ENCODE data around the gene SRC. TPM values are rescaled to one million over a fixed set of nuclear protein-coding genes. Genes with fewer than 3 reads are reported as not detected.

SRC gene
- 10 to 100 TPM; 30.6 to 54.7 (median 45.0) TPM for total RNA-seq

DNA sequence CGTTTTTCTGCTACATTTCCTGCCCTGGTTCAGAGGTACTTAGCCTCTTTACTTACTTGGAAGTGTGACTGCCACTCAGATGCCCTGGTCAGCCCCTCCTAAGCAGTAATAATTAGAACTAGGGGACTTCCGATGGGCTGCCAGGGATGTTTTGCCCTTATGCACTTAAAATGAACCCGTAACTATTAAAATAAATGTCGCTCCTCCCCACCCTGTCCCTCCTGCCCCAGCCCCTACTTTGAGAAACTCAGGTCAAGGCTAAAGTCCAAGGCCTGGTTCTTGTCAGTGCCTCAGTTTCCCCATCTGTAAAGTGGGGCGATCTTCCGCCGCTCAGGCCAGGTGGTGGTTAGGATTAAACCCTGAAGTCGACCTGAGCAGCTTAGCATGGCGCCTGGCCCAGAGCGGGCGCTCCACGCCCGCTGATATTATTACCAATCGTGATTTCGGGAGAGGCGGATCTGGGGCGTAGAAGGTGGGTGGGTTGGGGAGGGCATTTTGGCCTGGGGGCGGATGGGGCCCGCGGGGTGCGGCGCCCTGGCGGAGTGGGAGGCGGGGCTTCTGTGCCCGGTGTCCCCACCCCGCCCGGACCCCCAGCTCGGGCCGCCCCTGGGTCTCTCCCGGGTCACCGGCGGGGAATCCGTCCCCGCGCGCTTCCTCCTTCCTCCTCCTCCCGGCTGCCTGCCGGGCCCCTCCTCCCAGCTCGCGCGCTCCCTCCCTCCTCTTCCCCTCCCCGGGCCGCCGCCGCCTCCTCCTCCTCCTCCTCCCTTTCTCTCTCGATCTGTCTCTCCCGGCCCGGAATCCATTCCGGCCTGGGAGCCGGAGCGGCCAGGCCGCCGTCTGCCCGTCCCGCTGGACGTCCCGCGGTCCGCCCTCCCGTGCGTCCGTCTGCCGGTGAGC lies at the start of gene SRC:
Gene SRC, plus strand, starts transcription at position 802 of the 897 bp plus-strand sequence. CDS start 38,014 bp downstream, outside the sequence.
- H3K27ac ChIP-seq = peak within 1 kb of the TSS; percentile 82 to 96 (median 92)
- peak within 1 kb of the TSS; percentile 56 to 91 for H3K4me3 ChIP-seq
- TF ChIP-seq POLR2A (IDR thresholded peaks at IDR 0.05) (peak; percentile 74 to 84), POLR2AphosphoS5 (IDR thresholded peaks at IDR 0.05) (peak; percentile 82)
- TF ChIP-seq, protein P1, sequence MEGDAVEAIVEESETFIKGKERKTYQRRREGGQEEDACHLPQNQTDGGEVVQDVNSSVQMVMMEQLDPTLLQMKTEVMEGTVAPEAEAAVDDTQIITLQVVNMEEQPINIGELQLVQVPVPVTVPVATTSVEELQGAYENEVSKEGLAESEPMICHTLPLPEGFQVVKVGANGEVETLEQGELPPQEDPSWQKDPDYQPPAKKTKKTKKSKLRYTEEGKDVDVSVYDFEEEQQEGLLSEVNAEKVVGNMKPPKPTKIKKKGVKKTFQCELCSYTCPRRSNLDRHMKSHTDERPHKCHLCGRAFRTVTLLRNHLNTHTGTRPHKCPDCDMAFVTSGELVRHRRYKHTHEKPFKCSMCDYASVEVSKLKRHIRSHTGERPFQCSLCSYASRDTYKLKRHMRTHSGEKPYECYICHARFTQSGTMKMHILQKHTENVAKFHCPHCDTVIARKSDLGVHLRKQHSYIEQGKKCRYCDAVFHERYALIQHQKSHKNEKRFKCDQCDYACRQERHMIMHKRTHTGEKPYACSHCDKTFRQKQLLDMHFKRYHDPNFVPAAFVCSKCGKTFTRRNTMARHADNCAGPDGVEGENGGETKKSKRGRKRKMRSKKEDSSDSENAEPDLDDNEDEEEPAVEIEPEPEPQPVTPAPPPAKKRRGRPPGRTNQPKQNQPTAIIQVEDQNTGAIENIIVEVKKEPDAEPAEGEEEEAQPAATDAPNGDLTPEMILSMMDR (IDR thresholded peaks at IDR 0.05) = no peak
- peaks cover 0 to 3% of the 10 kb centered on the region in 2 donors for H3K36me3 ChIP-seq
- no peaks in the 10 kb centered on the region for H3K9me3 ChIP-seq
- WGBS, 2 donors (ENCODE audit: low coverage in 1 of 2) = 8 to 80% methylated on average over 1 to 12 of the region's 63 CpGs
- H3K27me3 ChIP-seq = no peaks in the 10 kb centered on the region
- peak; percentile 90 for ATAC-seq
- H3K4me1 ChIP-seq = peaks cover 0 to 53% (median 3%) of the 10 kb centered on the region in 3 donors

DNA sequence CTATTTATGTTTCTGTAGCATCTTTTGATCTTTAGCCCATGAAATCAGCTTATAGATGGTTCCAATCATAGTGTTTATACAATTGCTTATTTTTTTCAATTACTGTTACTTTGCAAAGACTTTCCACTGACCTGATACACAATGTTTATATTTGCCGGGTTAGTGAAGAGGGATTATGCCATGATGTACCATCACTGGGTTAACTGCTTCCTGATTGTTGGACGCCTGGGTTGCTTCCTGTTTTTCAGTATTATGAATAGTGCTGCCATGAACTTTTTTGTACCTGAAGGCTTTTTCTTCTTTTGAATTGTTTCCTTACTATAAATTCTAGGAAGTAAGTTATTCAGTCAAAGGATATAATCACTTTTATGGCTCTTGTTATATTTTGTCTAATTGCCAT lies 49.6 kb upstream of the SRC start:
- H3K4me3 ChIP-seq = no peak overlapping the region
- 8 to 13% methylated on average over 2 of the region's 2 CpGs for WGBS, 2 donors (ENCODE audit: low coverage in 1 of 2)
- H3K36me3 ChIP-seq = peaks cover 0 to 28% of the 10 kb centered on the region in 2 donors
- H3K9me3 ChIP-seq = no peaks in the 10 kb centered on the region
- TF ChIP-seq, protein P1 (IDR thresholded peaks at IDR 0.05) = no peak
- TF ChIP-seq POLR2A (IDR thresholded peaks at IDR 0.05) = no peak
- TF ChIP-seq EP300 (IDR thresholded peaks at IDR 0.05) = no peak
- no peak for TF ChIP-seq POLR2AphosphoS5 (IDR thresholded peaks at IDR 0.05)
- peak overlapping the region; percentile 82 to 95 (median 83) for H3K27ac ChIP-seq
- no peaks in the 10 kb centered on the region for H3K27me3 ChIP-seq
- H3K4me1 ChIP-seq = peaks cover 9 to 71% (median 29%) of the 10 kb centered on the region in 3 donors
- ATAC-seq = no peak

DNA sequence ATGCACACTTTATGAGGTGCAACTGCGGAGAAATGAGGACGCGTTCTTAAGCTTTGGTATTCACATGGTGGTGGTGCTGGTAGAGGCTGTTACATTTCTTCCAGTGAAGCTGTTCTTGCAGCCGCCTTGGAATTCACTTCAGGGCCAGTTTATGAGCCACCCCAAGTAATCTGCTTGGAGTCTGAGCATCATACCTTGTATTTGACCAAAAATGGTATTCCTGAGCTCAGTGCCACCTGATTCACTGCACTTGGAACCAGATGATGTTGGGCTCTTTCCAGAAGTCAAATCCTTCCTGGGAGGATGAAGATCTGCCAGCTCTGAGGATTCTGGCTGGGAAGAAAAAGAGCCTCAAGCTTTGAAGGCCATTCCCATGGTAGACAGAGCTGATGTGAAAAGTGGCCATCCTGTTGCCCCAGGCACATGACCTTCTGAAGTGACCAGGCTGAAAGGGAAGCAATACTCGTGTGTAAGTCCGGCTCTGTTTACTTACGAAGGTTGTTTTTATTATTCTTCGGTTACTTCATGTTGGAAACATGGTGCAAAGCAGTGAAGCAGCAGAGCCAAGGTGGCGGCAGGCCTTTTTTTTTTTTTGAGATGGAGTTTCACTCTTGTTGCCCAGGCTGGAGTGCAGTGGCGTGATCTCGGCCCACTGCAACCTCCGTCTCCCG lies 48.7 kb upstream of the SRC start:
- peak; percentile 82 for ATAC-seq
- H3K27me3 ChIP-seq = no peaks in the 10 kb centered on the region
- peak overlapping the region; percentile 82 to 95 (median 83) for H3K27ac ChIP-seq
- TF ChIP-seq POLR2AphosphoS5 (IDR thresholded peaks at IDR 0.05) = peak; percentile 73
- TF ChIP-seq POLR2A (IDR thresholded peaks at IDR 0.05) = no peak
- H3K36me3 ChIP-seq = peaks cover 0 to 34% of the 10 kb centered on the region in 2 donors
- 46 to 48% methylated on average over 4 to 9 of the region's 13 CpGs for WGBS, 2 donors (ENCODE audit: low coverage in 1 of 2)
- no peak overlapping the region for H3K4me3 ChIP-seq
- no peaks in the 10 kb centered on the region for H3K9me3 ChIP-seq
- peaks cover 9 to 65% (median 29%) of the 10 kb centered on the region in 3 donors for H3K4me1 ChIP-seq

DNA sequence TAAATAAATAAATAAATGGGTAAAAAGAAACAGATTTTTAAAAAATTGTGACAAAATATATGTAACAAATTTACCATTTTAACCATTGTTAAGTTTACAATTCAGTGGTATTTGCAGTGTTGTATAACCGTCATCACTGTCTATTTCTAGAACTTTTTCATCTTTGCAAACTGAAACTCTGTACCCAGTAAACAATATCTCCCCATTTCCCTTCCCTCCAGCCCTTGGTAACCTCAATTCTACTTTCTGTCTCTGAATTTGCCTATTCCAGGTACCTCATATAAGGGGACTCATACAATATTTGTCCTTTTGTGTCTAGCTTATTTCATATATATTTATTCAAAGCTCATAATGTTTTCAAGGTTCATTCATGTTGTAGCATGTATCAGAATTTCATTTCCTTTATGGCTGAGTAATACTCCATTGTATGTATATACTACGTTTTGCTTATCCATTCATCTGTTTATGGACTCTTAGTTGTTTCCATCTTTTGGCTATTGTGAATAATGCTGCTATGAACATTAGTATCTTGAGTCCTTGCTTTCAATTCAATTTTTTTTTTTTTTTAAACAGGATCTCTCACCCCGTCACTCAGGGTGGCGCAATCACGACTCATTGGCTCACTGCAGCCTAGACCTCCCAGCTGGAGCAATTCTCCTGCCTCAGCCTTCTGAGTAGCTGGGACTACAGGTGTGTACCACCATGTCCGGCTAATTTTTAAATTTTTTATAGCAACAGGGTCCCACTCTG lies 47.6 kb upstream of the SRC start:
- Histone ChIP-seq H3K27me3 (no peaks in the 10 kb centered on the region), H3K4me1 (peaks cover 9 to 65% (median 29%) of the 10 kb centered on the region in 3 donors), H3K27ac (peak overlapping the region in 3 of 4 donors; percentile 73 to 83 (median 82)), H3K36me3 (peaks cover 0 to 37% of the 10 kb centered on the region in 2 donors), H3K4me3 (no peak overlapping the region), H3K9me3 (no peaks in the 10 kb centered on the region)
- TF ChIP-seq POLR2AphosphoS5 (IDR thresholded peaks at IDR 0.05) (no peak), POLR2A (IDR thresholded peaks at IDR 0.05) (no peak), EP300 (IDR thresholded peaks at IDR 0.05) (no peak)
- TF ChIP-seq, protein P1 (IDR thresholded peaks at IDR 0.05) = no peak
- ATAC-seq = no peak
- 80 to 94% methylated on average over 2 to 6 of the region's 6 CpGs for WGBS, 2 donors (ENCODE audit: low coverage in 1 of 2)

Measured in gastroesophageal sphincter (tissue), 4 donors.